HG02885 (cell line): ENCODE data around the gene INTS6.

ENCODE experiments used
- ATAC-seq: cut with Tn5 transposase; IDR thresholded peaks from one replicate; pipeline ENCODE4 v1.9.1; 2021; ENCODE audit warnings: mild to moderate bottlenecking; ENCODE audit not compliant: unreplicated experiment, poor library complexity

The INTS6 gene

GRCh38 chr13:51456510-51456909 is 3.7 kb upstream of the INTS6 start:
- ATAC-seq, result no peak

DNA sequence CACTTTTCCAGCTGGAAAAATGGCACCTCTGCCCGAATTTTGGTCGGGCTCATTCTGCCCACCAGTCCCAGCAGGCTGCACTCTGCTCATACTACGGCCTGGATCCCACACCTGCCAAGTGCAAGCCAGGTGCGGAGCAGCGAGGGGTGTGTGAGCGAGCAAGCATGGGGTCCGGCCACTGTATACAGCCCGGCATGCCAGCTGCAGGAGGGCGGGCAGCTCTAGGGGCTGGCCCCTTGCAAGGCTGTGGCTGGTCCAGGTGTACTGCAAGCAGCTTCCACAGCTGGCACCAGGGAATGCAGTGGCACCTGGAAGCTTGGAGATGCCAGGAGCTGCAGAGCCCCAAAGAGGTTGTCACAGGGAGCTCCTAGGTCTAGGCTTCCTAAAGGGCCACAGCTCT is 2.7 kb upstream of the INTS6 start:
- no peak for ATAC-seq

DNA sequence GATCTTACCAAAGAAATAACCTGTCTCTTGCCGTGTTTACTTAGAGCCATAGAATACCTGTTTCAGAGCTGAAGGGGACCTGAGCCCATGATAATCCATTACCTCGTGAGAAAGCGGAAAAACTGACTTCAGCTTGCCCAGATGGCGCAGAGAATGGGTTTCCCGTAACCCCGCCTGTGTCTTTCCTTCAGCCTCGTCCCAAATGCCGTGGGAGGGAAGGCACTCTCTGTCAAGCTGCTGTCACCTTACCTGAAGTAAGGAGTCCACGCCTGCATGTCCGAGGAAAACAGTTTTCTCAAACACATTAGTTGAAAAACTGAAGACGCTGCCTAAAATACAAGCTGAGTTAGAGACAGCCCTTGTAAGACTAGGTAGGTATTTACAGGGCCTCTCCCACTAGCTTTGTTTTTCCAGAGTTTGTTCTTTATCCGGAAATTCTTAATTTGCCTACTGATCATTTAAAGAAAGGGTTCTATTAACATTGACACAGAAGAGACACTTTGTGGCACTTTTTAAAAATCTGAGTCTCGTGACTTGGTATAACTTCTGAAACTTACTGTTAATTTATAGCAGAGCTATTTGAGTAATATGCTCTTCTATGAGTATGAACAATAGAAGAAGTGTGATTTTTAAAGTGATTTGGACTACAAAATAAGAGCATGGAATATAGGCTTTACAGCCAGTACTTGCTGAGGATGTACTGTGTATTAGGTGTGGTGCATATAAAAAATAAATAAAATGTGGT is 1.3 kb upstream of the INTS6 start:
- ATAC-seq, result no peak

DNA sequence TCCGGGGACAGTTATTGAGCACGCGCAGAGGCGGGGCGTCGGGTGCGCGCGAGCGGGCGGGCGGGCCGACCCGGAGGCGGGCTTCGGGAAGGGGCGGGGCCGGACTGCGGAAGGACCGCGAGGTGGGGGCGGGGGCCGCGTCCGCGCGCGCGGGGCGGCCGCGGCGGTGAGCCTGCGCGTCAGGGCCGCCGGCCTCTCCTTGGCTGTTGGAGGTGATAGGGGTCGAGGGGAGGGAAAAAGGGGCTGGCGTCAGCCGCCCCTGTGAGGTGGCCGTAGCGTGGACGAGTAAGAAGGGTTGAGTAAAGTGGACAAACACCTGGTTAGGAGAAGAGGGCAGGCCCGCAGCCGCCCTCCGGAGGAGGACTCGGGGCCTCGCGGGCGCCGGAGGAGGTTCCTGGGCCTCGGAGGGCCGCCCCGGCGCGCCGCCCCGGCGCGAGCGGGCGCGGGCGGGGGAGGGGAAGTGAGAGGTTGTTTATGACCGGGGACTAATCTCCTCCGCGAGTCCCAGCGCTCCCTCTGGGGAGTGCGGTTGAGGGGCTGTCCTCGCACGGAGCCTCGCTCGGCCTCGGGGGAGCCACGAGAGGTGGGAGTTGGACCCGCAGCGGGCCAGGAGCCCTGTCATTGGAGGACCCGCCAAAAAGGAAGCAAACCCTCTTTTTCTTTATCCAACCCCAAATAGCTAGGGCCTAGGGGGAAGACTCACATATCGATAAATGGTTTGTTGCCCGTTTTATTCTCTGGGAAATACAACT is 547 bp upstream of the INTS6 start:
- ATAC-seq, result peak; percentile 50

DNA sequence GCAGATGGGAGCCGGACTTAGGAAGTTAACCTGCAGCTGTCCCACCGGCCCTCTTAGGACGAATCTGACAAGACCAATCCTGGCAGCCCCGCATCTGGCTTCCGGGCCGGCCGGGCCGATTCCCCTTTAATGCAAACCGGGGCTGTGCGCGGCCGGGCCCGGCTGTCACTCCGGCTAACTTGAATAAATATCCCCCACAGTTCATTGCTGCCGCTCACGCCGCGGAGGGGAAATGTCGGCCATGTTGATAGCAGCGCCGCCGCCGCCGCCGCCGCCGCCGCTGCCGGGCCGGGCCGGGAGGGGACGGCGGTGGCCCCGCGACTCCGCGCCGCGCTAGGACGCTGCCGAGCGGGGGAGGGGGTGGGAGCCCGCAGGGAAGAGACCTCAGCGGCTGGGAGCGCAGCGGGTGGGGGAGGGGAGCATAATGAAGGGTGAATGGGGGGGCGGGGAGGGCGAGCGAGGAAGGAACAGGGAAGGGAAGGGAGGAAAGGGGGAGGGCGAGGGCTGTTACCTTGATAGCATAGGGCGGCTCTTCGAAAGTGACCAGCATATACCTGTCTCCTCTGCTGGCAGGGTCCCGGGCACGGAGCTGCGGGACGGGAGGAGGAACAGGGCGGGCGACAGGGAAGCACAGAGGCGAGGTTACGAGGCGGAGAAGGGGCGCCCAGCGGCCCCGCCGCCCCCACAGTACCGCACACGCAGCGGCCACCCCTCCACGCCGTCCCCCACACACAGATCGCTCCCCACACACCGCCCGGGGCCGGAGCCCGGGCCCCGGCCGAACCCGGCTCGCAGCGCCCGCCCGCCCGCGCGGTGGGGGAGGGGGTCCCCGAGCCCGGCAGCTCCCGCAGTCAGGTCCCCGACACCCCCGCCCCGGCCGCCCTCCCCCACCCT is 1.1 kb downstream of the INTS6 start:
- ATAC-seq, result peak; percentile 29

DNA sequence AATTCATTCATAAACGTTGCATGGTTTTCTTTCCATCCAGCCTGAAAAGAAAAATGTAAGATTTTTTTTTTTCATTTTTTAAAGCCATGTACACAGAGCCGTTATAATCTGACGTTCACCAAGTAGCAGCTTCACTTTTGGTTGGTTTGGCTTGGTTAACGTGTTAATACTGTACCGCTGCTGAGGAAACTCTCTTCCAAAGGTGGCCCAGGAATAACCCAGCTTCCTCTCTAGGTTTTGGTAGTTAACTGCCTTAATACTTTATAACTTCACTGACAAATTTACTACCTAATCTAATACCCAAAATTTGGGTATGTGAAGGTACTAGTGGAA is 1.7 kb downstream of the INTS6 start:
- no peak for ATAC-seq

- ATAC-seq, result no peak
These were observed 3.8 kb downstream of the INTS6 start for GRCh38 chr13:51449018-51449417.

DNA sequence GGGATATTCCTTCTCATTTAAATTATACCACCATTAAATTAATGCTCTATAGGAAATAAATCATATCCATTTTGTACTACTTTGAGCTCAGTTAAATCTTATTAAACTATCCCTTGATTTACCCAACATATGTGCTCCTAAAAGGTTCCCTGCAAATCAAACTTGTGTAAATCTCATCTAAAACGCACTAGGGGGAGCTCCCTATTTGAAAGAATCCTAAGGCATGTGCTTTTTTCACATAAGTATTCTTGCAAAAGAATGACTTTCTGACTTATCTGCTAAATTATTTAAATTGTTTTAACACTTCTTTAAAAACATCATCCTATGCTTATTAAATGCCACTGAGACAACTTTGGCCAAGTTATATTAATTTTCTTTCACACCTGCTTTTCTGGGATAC is 7.9 kb downstream of the INTS6 start:
- no peak for ATAC-seq

GRCh38 chr13:51440381-51440780 is 12.5 kb downstream of the INTS6 start:
- ATAC-seq, result no peak

- ATAC-seq, result no peak
These were observed 15.2 kb downstream of the INTS6 start for GRCh38 chr13:51437550-51438127.

GRCh38 chr13:51435002-51435578 is 17.7 kb downstream of the INTS6 start:
- ATAC-seq, result no peak

- no peak for ATAC-seq
These were observed 20.3 kb downstream of the INTS6 start for GRCh38 chr13:51432576-51432975.

DNA sequence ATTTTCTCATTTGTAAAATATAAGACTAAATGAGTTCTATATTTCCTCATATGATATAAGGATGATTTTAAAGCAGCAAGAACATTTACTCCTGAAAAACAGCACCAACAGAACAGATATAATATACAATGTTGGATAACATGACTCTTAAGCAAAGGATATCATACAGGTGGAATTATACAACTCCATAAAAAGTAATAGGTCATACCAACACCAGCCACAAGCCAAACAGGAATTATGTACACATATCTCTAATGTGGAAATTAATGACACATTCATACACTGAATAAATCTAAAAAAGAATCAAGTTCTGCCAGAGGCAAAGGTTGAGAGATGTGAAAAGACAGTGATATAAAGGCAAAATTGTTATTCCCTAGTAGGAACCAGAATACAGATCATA is 25.9 kb downstream of the INTS6 start:
- no peak for ATAC-seq

- ATAC-seq, result no peak
These were observed 27.3 kb downstream of the INTS6 start for GRCh38 chr13:51425410-51426042.

- ATAC-seq, result no peak
These were observed 29.1 kb downstream of the INTS6 start for GRCh38 chr13:51423766-51424165.

- no peak for ATAC-seq
These were observed 30.4 kb downstream of the INTS6 start for GRCh38 chr13:51422484-51422883.

- ATAC-seq, result no peak
These were observed 31.9 kb downstream of the INTS6 start for GRCh38 chr13:51420681-51421490.

- peak; percentile 61 for ATAC-seq
These were observed 33.7 kb downstream of the INTS6 start for GRCh38 chr13:51419001-51419636.

DNA sequence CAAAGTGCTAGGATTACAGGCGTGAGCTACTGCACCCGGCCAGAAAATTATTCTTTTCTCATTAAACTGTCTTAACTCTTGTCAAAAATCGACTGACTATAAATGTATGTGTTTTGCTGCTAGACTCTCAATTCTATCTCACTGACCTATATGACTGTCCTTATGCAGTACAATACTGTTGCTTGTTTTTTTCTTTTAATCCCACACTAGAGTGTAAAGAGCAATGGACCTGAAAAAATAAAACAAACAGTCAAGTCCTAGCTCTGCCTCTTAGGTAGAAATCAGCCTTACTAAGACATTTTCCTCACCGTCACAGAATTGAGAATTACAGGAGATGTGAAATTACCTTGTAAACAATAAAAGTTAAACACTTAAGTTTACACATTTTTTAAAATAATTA is 35.1 kb downstream of the INTS6 start:
- ATAC-seq, result no peak
